Inflammatory macrophage treated with lipopolysaccharide for 4 hours (primary cell): ENCODE results near the gene SMC1B.
A peak's percentile ranks its signal among the peaks of the same experiment; 100 is the strongest.
"Not testable (repeated sequence)": the region's sequence is repeated elsewhere in the genome, so short reads cannot be mapped to it uniquely, and the experiment has no call there.

ENCODE experiments used
- DNase-seq: peaks from one replicate; pipeline ENCODE4 v3.0.0-alpha.2; 2020

The SMC1B gene

DNA sequence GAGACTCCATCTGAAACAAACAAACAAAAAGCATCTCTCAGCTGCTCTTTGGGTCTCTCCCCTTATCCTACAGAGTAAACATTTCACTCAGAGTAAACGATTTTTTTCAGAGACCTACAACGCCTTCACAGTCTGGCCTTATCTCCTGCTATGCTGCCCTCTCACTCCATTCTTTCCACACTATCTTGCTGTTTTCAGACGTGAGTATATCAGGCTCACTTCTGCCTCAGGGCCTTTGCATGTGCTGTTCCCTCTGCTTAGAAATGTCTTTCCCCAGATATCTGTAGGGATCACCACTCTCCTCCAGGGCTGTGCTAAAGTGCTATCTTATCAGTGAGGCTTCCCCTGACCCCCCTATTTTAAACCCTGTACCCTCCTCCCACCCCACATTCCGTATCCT is 6.6 kb upstream of the SMC1B start:
- DNase-seq = no peak

DNA sequence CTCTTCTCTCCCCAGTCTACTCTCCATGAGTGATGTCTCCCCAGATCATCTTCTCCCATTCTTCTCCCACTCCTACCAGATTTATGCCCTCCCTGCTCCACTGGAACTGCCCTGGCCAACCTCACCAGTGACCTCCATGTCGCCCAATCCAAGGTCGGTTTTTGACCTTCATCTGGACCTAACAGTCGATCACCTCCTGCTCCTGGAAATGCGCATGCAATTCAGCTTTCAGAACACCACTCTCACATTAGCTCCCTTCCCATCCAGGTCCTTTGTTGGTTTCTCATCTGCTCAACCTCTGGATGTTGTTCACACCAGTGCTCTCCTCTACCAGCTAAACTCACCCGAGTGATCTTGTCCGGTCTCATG is 5.4 kb upstream of the SMC1B start:
- no peak for DNase-seq

DNA sequence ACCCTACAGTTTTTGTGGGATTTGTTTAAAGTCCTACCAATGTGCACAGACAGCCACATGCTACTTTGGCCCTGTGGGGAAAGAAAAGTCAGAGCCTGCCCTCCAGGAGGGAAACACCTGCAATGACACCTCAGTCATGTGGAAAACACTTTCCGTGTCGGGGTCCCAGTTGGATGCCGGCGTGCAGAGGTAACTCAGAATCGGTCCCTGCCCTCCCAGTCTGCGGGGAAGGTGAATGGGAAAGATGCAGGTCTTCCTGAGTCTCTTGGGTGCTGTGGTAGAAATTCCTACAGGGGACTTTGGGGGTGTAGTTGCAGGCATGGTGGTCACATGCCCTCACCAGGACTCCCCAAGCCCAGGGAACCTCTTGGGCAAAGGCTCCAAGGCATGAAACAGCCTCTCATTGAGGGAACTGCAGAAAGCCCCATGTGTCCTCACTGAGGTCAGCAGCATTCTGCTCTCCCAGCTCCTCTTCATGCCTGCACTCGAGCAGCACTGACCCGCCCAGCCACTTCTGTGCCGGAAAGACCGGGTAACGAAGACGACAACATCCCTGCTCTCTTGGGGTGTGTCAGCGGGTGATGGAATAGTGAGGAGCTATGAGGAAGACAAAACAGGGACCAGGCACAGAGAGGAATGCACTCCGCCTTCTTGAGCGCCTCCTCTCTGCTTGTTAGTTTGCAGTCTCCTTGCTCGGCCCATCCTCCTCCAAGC is 4.8 kb upstream of the SMC1B start:
- no peak for DNase-seq

DNA sequence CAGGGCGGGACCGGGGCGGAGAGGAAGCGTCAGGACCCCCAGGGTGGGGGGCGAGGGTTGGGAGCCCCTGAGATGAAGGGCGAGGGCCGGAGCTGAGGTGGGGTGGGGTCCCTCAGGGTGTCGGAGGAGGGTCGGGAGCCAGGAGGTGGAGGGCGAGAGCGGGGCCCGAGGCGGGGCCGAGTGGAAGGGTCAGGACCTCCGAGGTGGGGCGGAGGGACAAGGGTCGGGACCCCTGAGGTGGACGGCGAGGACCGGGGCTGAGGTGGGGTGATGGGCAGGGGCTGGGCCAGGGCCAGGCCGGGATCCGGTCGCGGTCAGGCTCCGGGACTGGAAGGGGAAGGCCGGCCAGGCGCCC is 409 bp downstream of the SMC1B start:
- DNase-seq = no peak

DNA sequence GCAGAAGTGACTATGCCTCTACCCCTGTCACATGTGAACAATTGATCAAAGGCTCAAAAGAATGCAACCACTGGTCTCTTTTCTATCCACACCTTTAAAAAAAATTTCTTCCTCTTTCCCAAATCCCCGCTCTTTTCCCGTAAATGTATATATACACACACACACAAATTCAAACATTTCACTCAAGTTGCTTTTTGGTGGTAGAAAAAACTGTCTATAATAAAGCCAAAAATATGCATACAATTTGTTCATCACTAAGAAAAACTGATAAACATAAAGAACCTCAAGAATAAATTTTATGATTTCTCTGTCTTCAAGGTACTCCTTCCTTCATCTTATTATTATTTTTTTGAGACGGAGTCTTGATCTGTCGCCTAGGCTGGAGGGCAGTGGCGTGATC is 5.6 kb downstream of the SMC1B start:
- DNase-seq = no peak

DNA sequence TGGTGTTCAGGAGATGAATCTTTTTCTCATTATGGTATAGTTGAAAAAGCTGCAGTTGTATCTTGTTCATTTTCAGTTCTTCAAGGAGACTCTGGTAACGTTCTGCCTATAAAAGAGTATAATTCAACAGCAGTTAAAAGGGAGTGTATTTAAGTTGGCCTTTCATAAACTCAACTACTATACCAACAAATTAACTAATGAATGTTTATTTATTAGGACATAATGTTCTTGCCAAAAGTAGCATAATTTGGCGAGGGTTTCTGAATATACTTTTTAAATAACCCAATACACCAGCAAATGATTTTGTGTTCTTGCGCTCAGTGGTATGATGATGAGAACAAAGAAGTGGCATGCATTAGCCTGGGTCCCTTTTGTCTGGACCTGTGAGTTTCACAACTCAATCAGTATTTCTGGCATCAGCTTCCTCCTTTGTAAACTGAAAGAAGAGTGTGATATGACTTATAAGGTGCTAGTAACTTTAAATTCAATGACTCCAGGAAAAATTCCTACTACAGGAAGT is 10.9 kb downstream of the SMC1B start:
- peak; percentile 5 for DNase-seq

DNA sequence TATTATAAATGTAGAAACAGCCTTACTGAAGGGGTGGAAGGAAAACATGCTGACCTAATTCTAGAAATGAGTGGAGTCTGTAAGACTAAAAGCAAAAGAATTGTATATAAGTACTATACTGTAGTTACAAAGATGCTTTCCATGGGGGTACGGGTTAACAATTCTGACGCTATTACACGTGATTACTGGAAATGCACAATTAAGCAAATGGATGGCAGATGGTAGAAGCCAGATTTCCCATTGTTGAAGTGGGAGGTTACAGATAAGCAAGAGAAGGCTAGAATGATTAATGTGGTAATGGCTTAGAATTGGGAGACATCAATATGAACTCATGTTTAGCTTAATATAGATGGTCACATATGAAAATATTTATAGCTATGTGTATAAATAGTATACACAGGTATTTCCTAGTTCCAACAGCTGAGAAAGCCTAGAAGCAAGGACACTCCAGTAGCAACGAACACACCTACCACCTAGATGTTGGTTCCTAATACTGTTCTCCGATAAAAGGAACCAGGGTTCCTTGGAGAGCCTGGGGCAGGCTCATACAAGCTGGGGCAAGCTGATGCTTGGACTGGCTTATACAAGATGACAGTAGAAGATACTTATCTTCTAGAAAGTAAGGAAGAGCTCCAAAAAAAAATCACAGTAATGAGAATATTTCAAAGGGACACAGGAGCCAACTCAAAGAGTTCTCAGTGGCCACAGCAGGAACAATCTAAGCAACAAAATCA is 13.5 kb downstream of the SMC1B start:
- DNase-seq = no peak

DNA sequence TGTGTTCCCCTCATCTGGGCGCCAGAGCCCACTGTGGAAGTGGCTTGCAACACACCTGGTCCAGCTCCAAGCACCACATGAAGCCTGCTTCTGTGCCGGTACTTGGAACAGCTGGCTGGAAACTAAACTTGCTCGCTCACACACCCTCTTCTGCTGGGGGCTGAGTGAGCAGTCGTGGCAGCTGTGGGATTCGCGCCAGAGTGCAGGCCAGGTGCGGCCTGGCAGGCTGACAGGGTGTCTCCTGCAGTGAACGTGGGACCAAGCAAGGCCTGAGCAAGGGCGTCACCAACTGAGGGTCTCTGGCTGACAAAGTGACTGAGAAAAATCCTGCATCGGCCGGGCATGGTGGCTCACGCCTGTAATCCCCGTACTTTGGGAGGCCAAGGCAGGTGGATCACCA is 15.2 kb downstream of the SMC1B start:
- no peak for DNase-seq

DNA sequence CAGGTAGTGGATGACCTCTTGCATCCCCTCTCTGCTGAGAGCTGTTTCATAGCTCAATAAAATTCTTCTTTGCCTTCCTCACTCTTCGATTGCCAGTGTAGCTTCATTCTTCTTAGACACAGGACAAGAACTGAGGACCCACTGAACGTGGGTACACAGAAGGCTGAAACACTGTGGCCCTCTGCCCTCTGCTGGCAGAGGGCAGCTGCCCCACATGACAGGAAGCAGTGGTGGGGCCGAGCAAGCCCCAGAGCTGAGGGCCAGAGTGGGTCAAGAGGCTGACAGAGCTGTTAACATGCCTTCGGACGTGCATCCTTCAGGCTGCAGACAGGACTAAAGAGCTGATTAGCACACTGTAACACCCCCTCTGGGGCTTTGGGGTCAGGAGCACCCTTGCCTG is 15.6 kb downstream of the SMC1B start:
- DNase-seq = no peak

DNA sequence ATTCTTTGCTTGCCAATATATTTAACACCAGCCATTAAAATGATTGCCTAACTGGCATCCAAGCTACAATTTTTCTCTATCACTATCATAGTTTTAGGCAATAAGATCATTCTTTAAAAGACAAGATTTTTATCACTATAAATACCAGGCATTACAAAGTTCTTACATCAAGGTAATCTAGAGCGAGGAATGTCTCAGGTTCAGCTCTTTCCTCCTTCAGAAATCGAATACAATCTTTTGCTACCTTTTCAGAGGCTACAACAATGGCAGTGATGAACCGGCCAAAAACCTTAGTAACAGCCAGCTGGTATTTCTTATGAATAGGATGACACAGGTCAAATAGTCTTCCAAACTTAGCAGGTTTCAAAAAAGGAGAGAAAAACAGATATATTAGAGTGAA is 23.9 kb downstream of the SMC1B start:
- DNase-seq = no peak

DNA sequence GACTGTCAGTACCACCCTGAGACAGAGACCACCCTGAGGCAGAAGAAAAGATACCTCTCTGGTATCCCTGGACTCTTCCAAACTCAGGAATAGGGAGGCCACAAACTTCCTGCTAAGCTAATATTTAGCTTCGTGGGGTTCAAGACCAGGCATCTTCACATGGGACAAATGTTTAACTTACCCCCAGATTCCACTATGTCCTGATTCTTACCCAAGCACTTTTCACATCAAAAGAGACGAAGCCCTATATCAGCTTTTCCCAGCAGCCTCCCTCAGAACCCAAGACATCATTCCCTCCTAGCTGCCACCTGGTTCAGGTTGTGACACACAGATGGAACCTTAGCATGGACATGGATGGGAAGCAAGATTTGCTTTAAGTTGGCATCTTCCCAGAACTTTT is 32.1 kb downstream of the SMC1B start:
- no peak for DNase-seq

DNA sequence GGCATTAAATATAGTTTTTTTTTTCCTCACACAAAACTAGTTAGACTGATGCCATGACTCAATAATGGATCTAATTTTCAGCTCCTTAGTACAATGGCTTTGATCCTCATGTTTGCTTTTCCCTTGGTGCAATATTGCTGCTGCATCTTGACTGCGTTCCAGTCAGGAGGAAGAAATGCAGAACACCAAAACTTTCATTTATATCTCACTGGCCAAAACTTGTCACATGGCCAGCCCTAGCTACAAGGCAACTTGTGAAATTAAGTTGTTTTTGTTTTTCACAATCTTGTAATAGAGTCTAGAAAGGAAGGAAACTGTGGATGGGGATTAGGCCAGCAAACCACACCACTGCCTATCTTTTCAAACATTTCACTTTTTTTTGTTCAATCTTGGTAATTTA is 36.7 kb downstream of the SMC1B start:
- peak; percentile 86 for DNase-seq

DNA sequence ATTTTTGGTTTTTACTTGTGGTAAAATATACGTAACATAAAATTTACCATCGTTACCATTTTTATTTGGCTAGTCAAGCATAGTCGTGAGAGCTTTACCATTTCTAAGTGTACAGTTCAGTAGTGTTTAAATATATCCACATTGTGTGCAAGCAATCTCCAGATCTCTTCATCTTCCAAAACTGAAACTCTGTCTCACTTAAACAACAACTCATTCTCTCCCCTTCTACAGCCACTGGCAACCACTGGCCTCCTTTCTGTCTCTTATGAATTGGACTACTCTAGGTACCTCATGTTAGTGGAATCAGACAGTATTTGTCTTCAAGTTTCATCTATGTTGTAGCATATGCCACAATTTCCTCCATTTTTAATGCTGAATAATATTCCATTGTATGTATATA is 37.4 kb downstream of the SMC1B start:
- DNase-seq = no peak

DNA sequence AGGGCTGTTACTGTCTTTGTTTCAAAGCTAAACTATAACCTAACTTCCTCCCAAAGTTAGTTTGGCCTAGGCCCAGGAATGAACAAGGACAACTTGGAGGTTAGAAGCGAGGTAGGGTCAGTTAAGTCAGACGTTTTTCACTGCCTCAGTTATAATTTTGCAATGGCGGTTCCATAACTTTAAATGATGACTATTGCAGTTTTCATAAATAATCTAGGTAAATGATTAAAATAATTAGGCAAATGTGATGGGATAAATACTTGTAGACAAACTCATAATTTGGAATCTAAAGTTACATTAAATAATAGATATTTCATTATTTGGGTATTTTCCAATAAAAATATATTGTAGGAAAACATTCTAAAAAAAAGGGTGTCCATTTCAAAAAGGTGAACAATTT is 39.8 kb downstream of the SMC1B start:
- DNase-seq = not testable (repeated sequence)

DNA sequence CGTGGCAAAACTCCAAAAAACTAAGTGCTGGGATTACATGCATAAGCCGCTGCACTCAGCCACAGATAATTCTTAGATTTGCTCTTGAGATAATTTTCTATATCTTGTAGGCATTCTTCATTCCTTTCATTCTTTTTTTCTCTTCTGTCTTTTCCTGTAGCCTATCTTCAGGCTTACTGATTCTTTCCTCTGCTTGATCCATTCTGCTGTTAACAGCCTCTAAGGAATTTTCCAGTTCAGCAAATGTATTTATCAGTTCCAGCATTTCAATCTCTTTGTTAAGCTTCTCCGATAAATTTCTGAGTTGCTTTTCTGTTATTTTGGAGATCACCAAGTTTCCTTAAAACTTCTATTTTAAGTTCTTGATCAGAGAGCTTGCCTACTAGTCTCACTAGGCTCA is 46.7 kb downstream of the SMC1B start:
- no peak for DNase-seq

DNA sequence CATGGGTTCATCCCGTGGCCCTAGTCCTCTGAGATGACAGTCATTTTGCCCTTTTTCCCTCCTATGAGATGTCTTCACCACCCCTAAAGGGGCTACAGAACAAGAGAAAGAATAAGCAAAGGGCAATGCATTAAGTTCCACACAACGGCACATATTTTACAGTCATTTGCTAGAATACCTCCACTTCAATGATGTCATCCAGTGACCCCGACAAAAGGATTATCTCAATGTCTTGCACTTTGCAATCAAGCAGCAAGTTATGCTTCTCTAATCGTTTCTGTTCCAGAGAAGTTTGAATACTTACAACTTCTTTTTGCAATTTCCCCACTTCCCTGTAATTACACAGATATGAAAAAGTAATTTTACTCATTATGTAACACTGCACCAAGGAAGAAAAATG is 53.8 kb downstream of the SMC1B start:
- no peak for DNase-seq

DNA sequence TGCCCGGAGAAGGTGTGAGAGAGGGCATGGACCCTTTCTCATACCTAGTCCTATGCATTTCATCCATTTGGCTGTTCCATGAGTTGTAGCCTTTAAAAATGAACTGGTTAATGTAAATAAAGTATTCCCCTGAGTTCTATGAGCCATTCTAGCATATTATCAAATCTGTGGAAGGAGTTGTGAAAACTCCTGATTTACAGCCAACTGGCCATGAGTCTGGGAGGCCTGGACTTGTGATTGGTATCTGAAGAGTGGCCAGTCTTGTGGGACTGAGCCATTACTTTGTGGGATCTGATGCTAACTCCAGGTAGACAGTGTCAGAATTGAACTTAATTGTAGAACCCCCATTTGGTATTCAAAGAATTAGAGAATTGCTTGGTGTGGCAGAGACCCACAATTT is 55.3 kb downstream of the SMC1B start:
- DNase-seq = no peak

DNA sequence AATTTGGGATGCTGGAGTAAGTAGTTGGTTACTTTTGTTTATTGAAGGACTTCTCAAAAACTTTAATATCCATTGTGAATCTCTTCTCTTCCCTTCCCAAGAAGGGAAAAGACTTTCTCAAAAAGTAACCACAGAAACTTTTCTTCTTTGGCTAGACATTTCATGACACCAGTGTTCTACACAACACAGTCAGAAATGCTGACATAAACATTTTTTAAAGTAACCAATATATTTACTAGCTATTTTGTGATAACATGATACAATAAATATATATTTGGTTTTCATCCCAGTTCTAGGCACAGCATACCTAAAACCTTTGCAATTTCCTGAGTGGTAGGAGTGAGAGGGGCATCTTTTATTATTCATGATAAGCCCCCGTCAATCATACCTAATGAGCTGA is 55.9 kb downstream of the SMC1B start:
- no peak for DNase-seq

DNA sequence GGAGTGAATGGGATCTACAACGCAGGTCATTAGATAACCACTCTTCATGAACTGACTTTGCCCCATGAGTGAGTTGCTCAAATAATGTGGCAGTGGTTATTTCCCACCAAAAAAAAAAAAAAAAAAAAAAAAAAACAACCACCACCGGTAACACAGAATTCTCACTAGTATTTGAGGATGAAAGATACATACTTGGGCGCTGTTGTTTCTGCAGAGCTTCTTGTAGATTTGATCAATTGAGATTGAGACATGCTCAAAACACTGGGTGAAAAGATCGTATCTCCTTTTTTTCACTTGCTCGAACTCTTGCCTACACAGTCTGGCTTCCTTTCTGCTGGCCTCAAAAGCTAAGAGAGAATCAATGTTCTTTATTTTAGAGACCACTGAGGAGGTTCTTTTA is 59.6 kb downstream of the SMC1B start:
- DNase-seq = no peak

DNA sequence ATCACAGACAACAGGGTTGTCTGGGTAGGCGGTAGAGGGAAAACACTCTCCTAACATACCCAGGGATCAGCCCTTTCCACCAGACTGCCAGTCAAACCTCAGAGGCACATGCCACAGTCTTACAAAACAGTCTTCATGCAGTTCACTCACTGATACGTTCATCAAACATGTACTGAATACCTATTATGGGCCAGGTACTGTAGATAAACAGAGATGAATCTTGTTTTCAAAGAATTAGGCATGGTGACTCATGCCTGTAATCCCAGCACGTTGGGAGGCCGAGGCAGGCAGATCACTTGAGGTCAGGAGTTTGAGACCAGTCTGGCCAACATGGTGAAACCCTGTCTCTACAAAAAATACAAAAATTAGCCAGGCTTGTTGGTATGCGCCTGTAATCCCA is 60.6 kb downstream of the SMC1B start:
- DNase-seq = not testable (repeated sequence)

DNA sequence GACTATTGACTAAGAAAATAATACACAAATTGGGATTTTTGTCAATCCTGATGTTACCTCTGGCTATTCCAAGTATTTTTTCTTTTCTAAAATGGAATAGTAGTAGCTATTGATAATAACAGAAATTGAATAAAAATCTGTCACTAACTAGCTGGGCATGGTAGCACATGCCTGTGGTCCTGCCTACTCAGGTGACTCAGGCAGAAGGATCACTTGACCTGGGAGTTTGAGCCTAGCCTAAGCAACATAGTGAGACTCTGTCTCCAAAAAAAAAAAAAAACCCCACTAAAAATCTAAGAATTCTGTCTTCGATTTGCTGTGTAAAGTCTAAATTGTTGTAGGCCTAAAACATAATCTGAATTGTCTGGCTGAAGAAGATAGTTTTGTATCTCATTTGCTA is 61.4 kb downstream of the SMC1B start:
- DNase-seq = no peak

DNA sequence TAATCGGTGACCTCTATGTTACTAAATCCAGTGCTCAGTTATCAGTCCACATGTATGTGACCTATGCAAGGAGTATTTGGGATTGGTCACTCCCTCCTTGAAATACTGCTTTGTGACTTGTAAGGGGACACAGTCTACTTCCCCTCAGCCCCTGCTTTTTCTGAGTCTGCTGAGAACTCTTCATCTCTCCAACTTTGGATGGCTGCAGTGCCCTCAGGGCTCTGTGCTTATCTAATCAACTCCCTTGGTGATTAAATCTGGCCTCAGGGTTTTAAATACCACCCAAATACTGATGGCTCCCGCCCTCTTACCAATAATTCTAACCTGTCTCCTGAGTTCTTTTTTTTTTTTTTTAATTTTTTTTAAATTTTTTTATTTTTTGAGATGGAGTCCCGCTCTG is 63.5 kb downstream of the SMC1B start:
- no peak for DNase-seq

DNA sequence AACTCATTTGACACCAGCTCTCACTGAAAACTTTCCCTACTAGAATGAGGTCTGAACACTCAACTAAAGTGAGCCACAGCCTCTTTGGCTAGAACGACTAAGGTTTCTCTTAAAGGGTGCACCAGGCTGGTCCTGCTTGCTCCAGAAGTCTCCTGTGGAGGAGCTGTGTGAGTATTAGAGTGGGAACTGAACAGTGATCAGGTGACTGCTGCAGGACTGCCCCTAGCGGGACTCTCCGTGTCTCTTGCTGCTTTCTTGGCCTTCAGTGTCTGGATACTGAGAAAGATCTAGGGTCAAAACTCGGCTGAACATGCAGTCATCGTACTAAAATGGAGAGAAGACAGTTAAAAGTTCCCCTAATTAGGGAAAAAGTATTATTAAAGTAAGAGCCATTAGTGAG is 69.1 kb downstream of the SMC1B start:
- no peak for DNase-seq

DNA sequence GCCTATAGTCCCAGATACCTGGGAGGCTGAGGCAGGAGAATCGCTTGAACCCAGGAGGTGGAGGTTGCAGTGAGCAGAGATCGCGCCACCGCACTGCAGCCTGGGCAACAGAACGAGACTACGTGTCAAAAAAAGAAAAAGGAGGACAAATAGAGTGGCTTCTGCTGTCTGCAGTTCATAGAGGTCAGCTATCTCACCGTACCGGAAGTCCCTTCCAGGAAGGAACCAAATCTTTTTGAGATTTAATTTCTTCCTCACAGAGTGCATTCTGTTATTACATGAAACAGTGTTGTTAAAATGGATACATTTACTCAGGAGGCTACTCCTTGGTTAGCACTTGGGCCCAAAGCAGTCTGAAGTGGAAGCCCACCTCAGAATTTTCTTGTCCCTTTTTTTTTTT is 70.3 kb downstream of the SMC1B start:
- DNase-seq = no peak

DNA sequence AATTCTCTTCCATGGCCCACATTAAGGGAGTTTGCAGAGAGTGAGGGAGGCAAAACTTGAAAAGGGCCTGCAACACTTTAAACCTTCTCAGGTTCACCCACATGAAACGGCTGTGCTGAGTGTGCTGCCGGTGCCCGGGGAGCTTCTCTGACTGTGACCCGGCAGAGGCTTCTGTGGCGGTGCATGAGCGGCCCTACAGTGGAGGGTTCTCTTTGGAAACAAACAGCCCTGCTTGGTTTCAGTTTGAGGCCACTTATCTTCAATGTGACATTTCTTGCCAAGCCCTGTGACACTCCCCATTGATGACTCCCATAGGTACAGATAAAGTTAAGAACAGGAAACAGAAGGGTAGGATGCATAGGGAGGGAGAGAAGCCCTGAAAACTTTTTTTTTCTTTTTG is 71.9 kb downstream of the SMC1B start:
- no peak for DNase-seq
